T1000 (cell line): ENCODE data around the gene C1QTNF9.
"Not testable (repeated sequence)": the region's sequence is repeated elsewhere in the genome, so short reads cannot be mapped to it uniquely, and the experiment has no call there.

ENCODE experiments used
- DNase-seq: peaks from one replicate; lab custom pipeline; 2025; ENCODE audit warnings: mixed read lengths; lab: John Stamatoyannopoulos, UW

The C1QTNF9 gene

GRCh38 chr13:24282256-24282655, 27.1 kb upstream of the C1QTNF9 start:
- no peak for DNase-seq

GRCh38 chr13:24284889-24285565, 24.4 kb upstream of the C1QTNF9 start:
- no peak for DNase-seq

- no peak for DNase-seq
Observed at GRCh38 chr13:24286624-24287023, 22.8 kb upstream of the C1QTNF9 start.

- no peak for DNase-seq
Observed at GRCh38 chr13:24287748-24288287, 21.6 kb upstream of the C1QTNF9 start.

GRCh38 chr13:24288870-24289269, 20.5 kb upstream of the C1QTNF9 start:
- no peak for DNase-seq

GRCh38 chr13:24290280-24290932, 19.0 kb upstream of the C1QTNF9 start:
- DNase-seq = no peak

DNA sequence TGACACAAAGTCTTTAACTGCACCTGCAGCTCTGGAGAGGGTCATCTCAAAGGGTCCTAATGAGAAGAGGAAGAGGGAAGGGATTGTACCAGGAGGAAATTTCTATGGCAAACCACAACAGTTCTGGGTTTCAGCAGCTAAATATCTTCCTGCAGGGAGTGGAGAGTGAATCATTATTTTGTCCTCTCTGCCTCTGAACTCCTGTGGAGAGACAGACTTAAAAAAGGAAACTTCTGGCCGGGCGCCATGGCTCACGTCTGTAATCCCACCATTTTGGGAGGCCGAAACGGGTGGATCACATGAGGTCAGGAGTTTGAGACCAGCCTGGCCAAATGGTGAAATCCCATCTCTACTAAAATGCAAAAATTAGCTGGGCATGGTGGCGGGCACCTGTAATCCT, 16.9 kb upstream of the C1QTNF9 start:
- DNase-seq = no peak

- no peak for DNase-seq
Observed at GRCh38 chr13:24293746-24294145, 15.6 kb upstream of the C1QTNF9 start.

- no peak for DNase-seq
Observed at GRCh38 chr13:24299488-24300114, 9.8 kb upstream of the C1QTNF9 start.

GRCh38 chr13:24301434-24301833, 7.9 kb upstream of the C1QTNF9 start:
- no peak for DNase-seq

DNA sequence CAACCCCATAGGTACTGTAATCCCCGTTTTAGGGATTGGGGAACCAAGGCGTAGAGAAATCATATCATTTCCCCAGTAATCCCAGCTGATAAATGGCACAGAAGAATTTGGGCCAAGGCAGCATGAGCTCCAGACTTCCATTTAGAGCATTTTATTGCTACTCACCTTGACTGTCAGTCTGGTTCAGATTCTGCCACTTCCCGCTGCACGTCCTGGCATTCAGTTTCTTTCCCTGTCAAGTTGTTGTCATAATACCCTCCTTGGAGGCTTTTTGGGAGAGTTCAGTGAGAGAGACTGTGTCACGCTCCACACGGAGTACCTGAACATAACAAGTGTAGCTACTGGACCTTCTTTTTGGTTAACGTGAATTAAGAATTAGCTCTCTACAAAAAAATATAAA, 7.5 kb upstream of the C1QTNF9 start:
- no peak for DNase-seq

GRCh38 chr13:24304620-24305019, 4.8 kb upstream of the C1QTNF9 start:
- no peak for DNase-seq

DNA sequence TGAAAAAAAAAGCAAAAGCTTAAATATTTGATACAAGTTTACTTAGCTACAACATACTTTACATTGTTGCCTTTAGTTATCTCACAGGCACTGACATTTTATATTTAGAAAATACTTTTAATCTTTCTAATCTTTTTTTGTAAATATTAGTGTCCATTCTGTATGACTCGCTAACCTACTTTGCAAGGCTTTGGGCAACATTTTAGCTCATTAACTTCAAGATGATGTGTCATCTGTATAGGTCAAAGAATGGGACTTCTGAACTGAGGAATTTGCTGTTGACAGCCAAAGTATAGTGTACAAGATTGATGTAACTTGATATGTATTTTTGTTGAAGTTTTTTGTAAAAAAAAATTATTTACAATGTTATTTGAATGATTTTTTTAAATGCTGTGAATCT, 2.7 kb upstream of the C1QTNF9 start:
- no peak for DNase-seq

GRCh38 chr13:24307211-24308067, 1.9 kb upstream of the C1QTNF9 start:
- DNase-seq = no peak

DNA sequence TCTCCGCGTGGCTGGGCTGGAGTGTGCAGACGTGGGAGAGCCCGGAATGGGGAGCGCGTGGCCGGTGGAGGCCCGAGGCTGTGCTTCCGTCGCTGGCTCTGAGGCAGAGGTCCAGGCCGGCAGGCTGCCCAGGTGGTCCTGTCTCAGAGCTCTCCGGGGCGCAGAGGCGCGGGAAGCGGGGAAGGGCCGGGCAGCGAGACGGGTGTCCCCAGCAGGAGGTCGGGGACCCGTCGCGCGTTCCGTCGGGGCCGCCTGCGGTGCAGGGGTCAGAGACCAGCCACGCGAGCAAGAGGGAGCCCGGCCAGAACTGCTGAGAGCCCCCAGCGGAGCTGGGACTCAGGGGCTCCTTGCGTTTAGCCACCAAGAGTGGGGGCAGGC, 1.3 kb upstream of the C1QTNF9 start:
- DNase-seq = no peak

DNA sequence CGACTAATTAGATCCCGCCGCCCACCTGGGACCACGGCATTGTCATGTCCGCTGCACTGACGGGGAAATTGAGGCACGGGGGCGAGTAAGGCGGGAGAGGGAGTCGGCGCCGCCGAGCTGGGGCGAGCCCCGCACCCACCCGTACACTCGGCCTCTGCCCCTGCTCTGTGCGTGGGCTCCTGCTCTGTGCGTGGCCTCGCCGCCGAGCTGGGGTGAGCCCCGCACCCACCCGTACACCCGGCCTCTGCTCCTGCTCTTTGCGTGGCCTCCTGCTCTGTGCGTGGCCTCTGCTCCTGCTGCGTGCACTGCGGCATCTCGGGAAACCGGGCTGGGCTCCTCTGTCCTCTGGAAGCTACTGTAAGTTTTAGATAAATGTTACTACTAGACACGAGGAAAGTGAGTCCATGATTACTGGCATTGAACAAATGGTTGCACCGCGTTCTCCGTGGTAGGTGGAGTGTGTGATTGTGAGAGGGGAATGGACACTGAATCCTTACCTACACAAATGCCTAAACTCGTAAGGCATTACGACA, 826 bp upstream of the C1QTNF9 start:
- no peak for DNase-seq

DNA sequence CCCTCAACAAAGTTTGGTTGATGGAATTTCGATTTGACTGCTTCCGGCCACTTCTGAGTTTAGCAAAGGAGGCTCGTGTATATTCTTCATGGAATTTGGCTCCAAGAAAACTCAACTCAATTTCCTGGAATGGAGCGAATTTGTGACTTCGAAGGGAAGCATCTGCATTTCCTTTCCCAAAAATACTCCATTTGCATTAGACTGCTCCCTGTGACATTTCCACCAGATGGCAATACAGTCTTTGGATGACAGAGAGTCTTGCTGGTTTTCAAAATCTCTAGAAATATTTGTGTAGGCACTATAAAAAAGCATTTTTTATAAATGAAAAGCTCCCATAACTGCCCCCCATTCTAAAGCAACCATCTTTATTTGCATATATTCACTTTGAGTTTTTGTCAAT, 4.1 kb downstream of the C1QTNF9 start:
- DNase-seq = no peak

GRCh38 chr13:24317835-24318234, 8.5 kb downstream of the C1QTNF9 start:
- not testable (repeated sequence) for DNase-seq

DNA sequence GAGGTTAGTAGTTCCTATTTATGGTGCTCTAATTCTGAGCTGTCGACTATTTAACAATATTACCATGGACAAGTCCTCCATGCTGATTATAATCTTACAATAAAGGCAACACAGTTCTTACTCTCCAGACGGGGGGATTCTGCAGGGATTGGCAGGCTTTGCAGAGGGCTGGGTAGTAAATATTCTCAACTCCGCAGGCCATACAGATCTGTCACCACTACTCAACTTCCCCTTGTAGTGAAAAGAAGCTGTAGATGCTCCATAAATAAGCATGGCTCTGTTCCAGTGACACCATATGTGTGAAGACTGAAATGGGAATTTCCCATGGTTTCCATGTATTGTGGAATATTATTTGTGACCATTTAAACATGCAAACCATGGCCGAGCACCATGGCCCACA, 9.5 kb downstream of the C1QTNF9 start:
- not testable (repeated sequence) for DNase-seq

DNA sequence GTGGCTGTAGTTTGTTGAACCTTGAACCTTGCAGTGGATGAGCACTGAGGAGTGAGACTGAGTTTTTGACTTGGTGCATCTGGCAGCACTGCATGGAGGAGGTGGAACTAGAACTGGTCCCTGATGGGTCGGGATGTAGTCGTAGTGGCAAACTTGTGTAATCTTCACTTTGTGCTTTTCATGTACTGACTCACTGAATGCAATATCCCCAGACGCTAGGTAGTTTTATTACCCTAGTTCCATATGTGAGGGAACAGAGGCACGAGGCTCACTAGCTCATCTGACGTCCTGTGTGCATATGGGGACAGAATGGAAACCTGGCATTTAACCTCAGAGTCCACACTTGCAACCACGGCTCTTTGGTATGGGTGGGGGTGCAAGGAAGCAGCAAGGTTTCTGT, 10.3 kb downstream of the C1QTNF9 start:
- not testable (repeated sequence) for DNase-seq

DNA sequence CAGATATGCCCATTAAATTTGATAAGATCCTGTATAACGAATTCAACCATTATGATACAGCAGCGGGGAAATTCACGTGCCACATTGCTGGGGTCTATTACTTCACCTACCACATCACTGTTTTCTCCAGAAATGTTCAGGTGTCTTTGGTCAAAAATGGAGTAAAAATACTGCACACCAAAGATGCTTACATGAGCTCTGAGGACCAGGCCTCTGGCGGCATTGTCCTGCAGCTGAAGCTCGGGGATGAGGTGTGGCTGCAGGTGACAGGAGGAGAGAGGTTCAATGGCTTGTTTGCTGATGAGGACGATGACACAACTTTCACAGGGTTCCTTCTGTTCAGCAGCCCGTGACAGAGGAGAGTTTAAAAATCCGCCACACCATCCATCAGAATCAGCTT, 12.0 kb downstream of the C1QTNF9 start:
- not testable (repeated sequence) for DNase-seq

GRCh38 chr13:24322470-24322869, 13.1 kb downstream of the C1QTNF9 start:
- DNase-seq = not testable (repeated sequence)
